H1 (cell line): ENCODE data around the gene TMEM222. TPM values are rescaled to one million over a fixed set of nuclear protein-coding genes. Genes with fewer than 3 reads are reported as not detected.

ENCODE experiments used
- CTCF ChIA-PET: fragments of 300-600 bp; sonication (Branson Sonifier 250); formaldehyde crosslinking; loops from one replicate; lab custom pipeline; 2021; ENCODE audit not compliant: partially characterized antibody; lab: Charles Lee
- POLR2A ChIA-PET: fragments of 300-600 bp; sonication (Branson Sonifier 250); formaldehyde crosslinking; loops from one replicate; lab custom pipeline; 2021; ENCODE audit warnings: inconsistent platforms; ENCODE audit not compliant: partially characterized antibody; lab: Charles Lee
- DNase-seq, 2 experiments: peaks; one replicate each; pipeline versions ENCODE4 v3.0.0 to v3.0.0-alpha.2; 2010 to 2022; ENCODE audit warnings: low spot score in 2 of 2, low read depth in 1 of 2, mixed read lengths in 1 of 2
- FAIRE-seq: peaks from 2 replicates; lab custom pipeline; 2011; peaks lifted over from hg19 to GRCh38; lab: Jason Lieb, UNC
- H2AFZ ChIP-seq: 2 replicates; pipeline ENCODE4 v1.8.1; 2012; ENCODE audit warnings: low read length, inconsistent platforms
- H2AK5ac ChIP-seq: 2 replicates; pipeline ENCODE4 v1.6.1; 2013; ENCODE audit warnings: low read depth, low read length
- H2BK120ac ChIP-seq: replicated peaks from 2 replicates; pipeline ENCODE3; 2013; ENCODE audit warnings: low read depth, low read length, inconsistent platforms
- H2BK12ac ChIP-seq: 2 replicates; pipeline ENCODE4 v1.6.1; 2013; ENCODE audit warnings: low read depth, low read length
- H2BK15ac ChIP-seq: 2 replicates; pipeline ENCODE4 v1.6.1; 2013; ENCODE audit warnings: low read length
- H2BK20ac ChIP-seq: 2 replicates; pipeline ENCODE4 v1.6.1; 2013; ENCODE audit warnings: low read length
- H2BK5ac ChIP-seq: 2 replicates; pipeline ENCODE4 v1.6.1; 2013; ENCODE audit warnings: low read depth, low read length
- H3K14ac ChIP-seq: 2 replicates; pipeline ENCODE4 v1.6.1; 2013; ENCODE audit warnings: inconsistent platforms; ENCODE audit not compliant: insufficient read length
- H3K18ac ChIP-seq: 2 replicates; pipeline ENCODE4 v1.6.1; 2013; ENCODE audit warnings: low read length; ENCODE audit errors: extremely low read depth
- H3K23ac ChIP-seq: 2 replicates; pipeline ENCODE4 v1.6.1; 2013; ENCODE audit warnings: inconsistent platforms; ENCODE audit not compliant: insufficient read length
- H3K23me2 ChIP-seq: 2 replicates; pipeline ENCODE4 v1.6.1; 2013; ENCODE audit warnings: low read depth, low read length
- H3K27ac ChIP-seq: 2 replicates; pipeline ENCODE4 v1.6.1; 2011; ENCODE audit warnings: low read depth, low read length, inconsistent platforms
- H3K27me3 ChIP-seq, 4 experiments: replicated peaks in 1 of 4; 1 replicate in 1 of 4; 2 replicates in 3 of 4; pipeline versions ENCODE4 v1.6.1 to v1.8.1; 2011 to 2013; ENCODE audit warnings: low read length in 3 of 4, mild to moderate bottlenecking in 3 of 4, inconsistent platforms in 2 of 4, mixed read lengths in 2 of 4, moderate library complexity in 1 of 4; ENCODE audit not compliant: control insufficient read depth in 3 of 4, insufficient read depth in 3 of 4; ENCODE audit errors: extremely low read depth in 1 of 4
- H3K36me3 ChIP-seq, 4 experiments: 2 replicates each; pipeline versions ENCODE4 v1.6.1 to v1.8.1; 2011 to 2013; ENCODE audit warnings: mild to moderate bottlenecking in 4 of 4, low read length in 3 of 4, moderate library complexity in 2 of 4, control low read depth in 1 of 4, inconsistent platforms in 1 of 4; ENCODE audit not compliant: insufficient read depth in 4 of 4, control insufficient read depth in 2 of 4
- H3K4ac ChIP-seq: replicated peaks from 2 replicates; pipeline ENCODE3; 2013; ENCODE audit warnings: low read length, low read depth, mixed read lengths, inconsistent platforms; ENCODE audit not compliant: insufficient read length
- H3K4me1 ChIP-seq, 4 experiments: replicated peaks in 1 of 4; 1 replicate in 1 of 4; 2 replicates in 3 of 4; pipeline versions ENCODE4 v1.6.1 to v1.8.1; 2011 to 2013; ENCODE audit warnings: low read length in 3 of 4, inconsistent platforms in 2 of 4, mixed read lengths in 1 of 4; ENCODE audit not compliant: insufficient read depth in 4 of 4, control insufficient read depth in 3 of 4
- H3K4me2 ChIP-seq, 2 experiments: 2 replicates each; pipeline versions ENCODE4 v1.6.1 to v1.8.1; 2011 to 2013; ENCODE audit warnings: low read depth in 2 of 2, low read length in 2 of 2, control low read depth in 1 of 2, inconsistent platforms in 1 of 2, mild to moderate bottlenecking in 1 of 2; ENCODE audit not compliant: insufficient read depth in 1 of 2
- H3K4me3 ChIP-seq, 4 experiments: fragments of 200-600, 300-600 bp in 1 of 4; sonication (generic), shearing (Covaris generic), sonication (Bioruptor Twin) in 1 of 4; 2 replicates each; pipeline versions ENCODE4 v1.5.1 to v1.8.1; 2011 to 2016; ENCODE audit warnings: low read length in 4 of 4, low read depth in 3 of 4, control low read depth in 2 of 4, inconsistent platforms in 2 of 4, mild to moderate bottlenecking in 2 of 4, mixed read lengths in 1 of 4, moderate library complexity in 1 of 4; ENCODE audit not compliant: insufficient read depth in 2 of 4; ENCODE audit errors: extremely low read depth in 1 of 4
- H3K56ac ChIP-seq: replicated peaks from 2 replicates; pipeline ENCODE3; 2013; ENCODE audit warnings: low read depth, mild to moderate bottlenecking, mixed read lengths, low read length, inconsistent platforms; ENCODE audit not compliant: insufficient read length
- H3K79me1 ChIP-seq: 2 replicates; pipeline ENCODE4 v1.6.1; 2013; ENCODE audit warnings: low read depth, low read length, control low read depth
- H3K79me2 ChIP-seq, 2 experiments: 2 replicates each; pipeline versions ENCODE4 v1.6.1 to v1.8.1; 2012 to 2013; ENCODE audit warnings: low read length in 2 of 2, mild to moderate bottlenecking in 2 of 2, inconsistent platforms in 1 of 2; ENCODE audit not compliant: insufficient read depth in 2 of 2, control insufficient read depth in 1 of 2
- H3K9ac ChIP-seq, 4 experiments: replicated peaks in 1 of 4; 1 replicate in 1 of 4; 2 replicates in 3 of 4; pipeline versions ENCODE4 v1.6.1 to v1.8.1; 2011 to 2013; ENCODE audit warnings: low read depth in 3 of 4, low read length in 3 of 4, control low read depth in 2 of 4, mild to moderate bottlenecking in 2 of 4, moderate library complexity in 2 of 4, inconsistent platforms in 1 of 4; ENCODE audit errors: extremely low read depth in 1 of 4
- H3K9me3 ChIP-seq, 2 experiments: 2 replicates each; pipeline versions ENCODE4 v1.6.1 to v1.8.1; 2012 to 2013; ENCODE audit warnings: mild to moderate bottlenecking in 2 of 2, moderate library complexity in 2 of 2, control low read depth in 1 of 2, inconsistent platforms in 1 of 2, low read depth in 1 of 2, low read length in 1 of 2, mixed read lengths in 1 of 2; ENCODE audit not compliant: insufficient read depth in 2 of 2
- H4K20me1 ChIP-seq, 2 experiments: replicated peaks in 1 of 2; 2 replicates each; pipeline versions ENCODE3 to v1.8.1; 2011 to 2013; ENCODE audit warnings: inconsistent platforms in 2 of 2, low read length in 2 of 2, mild to moderate bottlenecking in 1 of 2; ENCODE audit not compliant: insufficient read depth in 2 of 2, control insufficient read depth in 1 of 2
- H4K5ac ChIP-seq: 2 replicates; pipeline ENCODE4 v1.6.1; 2013; ENCODE audit warnings: low read length, low read depth, mixed read lengths, inconsistent platforms; ENCODE audit not compliant: insufficient read length
- H4K8ac ChIP-seq: 2 replicates; pipeline ENCODE4 v1.8.0; 2013; ENCODE audit warnings: mild to moderate bottlenecking, moderate library complexity, low read length, inconsistent platforms; ENCODE audit not compliant: insufficient read depth; ENCODE audit errors: extremely low read depth
- H4K91ac ChIP-seq: replicated peaks from 2 replicates; pipeline ENCODE3; 2013; ENCODE audit warnings: low read length, mixed read lengths, inconsistent platforms; ENCODE audit not compliant: insufficient read length
- CEBPB ChIP-seq: IDR thresholded peaks from 2 replicates; pipeline ENCODE4 v1.6.1; 2012; ENCODE audit warnings: low read depth, low read length
- CTCF ChIP-seq, 3 experiments: IDR thresholded peaks; 1 replicate in 2 of 3; 2 replicates in 1 of 3; pipeline versions ENCODE4 v1.5.1 to v1.6.1; 2011; ENCODE audit warnings: low read length in 3 of 3, mild to moderate bottlenecking in 3 of 3, inconsistent platforms in 2 of 3, low read depth in 1 of 3, moderate library complexity in 1 of 3; ENCODE audit not compliant: insufficient read depth in 1 of 3; ENCODE audit errors: control extremely low read depth in 1 of 3
- FOSL1 ChIP-seq: IDR thresholded peaks from 2 replicates; pipeline ENCODE4 v1.6.1; 2011; ENCODE audit warnings: mild to moderate bottlenecking, low read depth, low read length, moderate library complexity; ENCODE audit not compliant: insufficient read depth
- GABPA ChIP-seq: IDR thresholded peaks from 2 replicates; pipeline ENCODE4 v1.6.1; 2011; ENCODE audit warnings: mild to moderate bottlenecking, low read length, moderate library complexity, borderline replicate concordance; ENCODE audit not compliant: insufficient read depth
- HDAC6 ChIP-seq: IDR thresholded peaks from one replicate; pipeline ENCODE4 v1.7.1; 2012; ENCODE audit warnings: low read depth, mild to moderate bottlenecking, inconsistent platforms, low read length, moderate library complexity
- KDM4A ChIP-seq: IDR thresholded peaks from one replicate; pipeline ENCODE4 v1.7.1; 2012; ENCODE audit warnings: low read depth, mild to moderate bottlenecking, moderate library complexity, low read length, inconsistent platforms; ENCODE audit not compliant: severe bottlenecking
- MAFK ChIP-seq: IDR thresholded peaks from 2 replicates; pipeline ENCODE4 v1.6.1; 2012; ENCODE audit warnings: low read depth, mild to moderate bottlenecking, improper control_type of control experiment, low read length
- NANOG ChIP-seq: IDR thresholded peaks from 2 replicates; pipeline ENCODE4 v1.6.1; 2011; ENCODE audit warnings: low read length, low read depth, mild to moderate bottlenecking, inconsistent platforms; ENCODE audit not compliant: insufficient read depth, poor library complexity, severe bottlenecking
- PHF8 ChIP-seq: fragments of 200-600 bp; sonication (generic); conservative IDR thresholded peaks from 2 replicates; pipeline ENCODE4 v1.7.1; 2012; ENCODE audit warnings: low read depth, mild to moderate bottlenecking, inconsistent platforms, low read length, moderate library complexity
- TEAD4 ChIP-seq: IDR thresholded peaks from 2 replicates; pipeline ENCODE4 v1.6.1; 2012; ENCODE audit warnings: low read depth, low read length, inconsistent platforms, mixed read lengths
- WGBS, 2 experiments: shearing (Covaris generic) in 1 of 2; methylation state at CpG; one replicate each; pipeline versions ENCODE4 v1.1.6 to v1.1.7; 2013 to 2015; ENCODE audit warnings: low lambda C conversion rate in 2 of 2, mixed read lengths in 2 of 2, inconsistent platforms in 1 of 2, low coverage in 1 of 2, missing lambda C conversion rate in 1 of 2; ENCODE audit not compliant: insufficient replicate concordance in 2 of 2, insufficient coverage in 1 of 2, insufficient read length in 1 of 2; ENCODE audit errors: extremely low coverage in 1 of 2, missing lambda C conversion rate in 1 of 2; 5-methylcytosine and 5-hydroxymethylcytosine counted together
- polyA plus RNA-seq, 7 experiments: library from polyadenylated mRNA; depleted of rRNA in 3 of 7; stranded (reverse) in 5 of 7; unstranded in 2 of 7; fragments of >200 nt in 5 of 7; fragments of 200-250 nt in 2 of 7; gene quantifications; 1 replicate in 5 of 7; 2 replicates in 1 of 7; 4 replicates in 1 of 7; pipeline versions ENCODE4 v1.2.1 to v1.2.3, GENCODE V29; 2011 to 2013; ENCODE audit warnings: missing spikeins in 2 of 7, mixed read lengths in 2 of 7
- total RNA-seq: library from RNA; stranded (reverse); fragmentation: NEBNext Ultra II Directional; extraction: Animal tissue kit (Norgen Biotek cat#: 25700); gene quantifications from 2 replicates; pipeline ENCODE4 v1.2.1, GENCODE V29; 2021

The TMEM222 gene
- total and polyA plus RNA-seq, 2 of the 8 experiments (the other 6 are each of a cell fraction or from before 2014, with no cell fraction given), result 27.0 to 51.8 TPM

- no peaks in the 10 kb centered on the region for H3K23me2 ChIP-seq
- FAIRE-seq (no peak), DNase-seq (no peak)
- no peak overlapping the region for H3K56ac ChIP-seq
- no peak overlapping the region for H3K4me2 ChIP-seq
- no peak overlapping the region for H3K14ac ChIP-seq
- no peaks in the 10 kb centered on the region; a peak in 1 of 8 replicates for H3K36me3 ChIP-seq
- no peak overlapping the region for H2AK5ac ChIP-seq
- no peak overlapping the region for H3K23ac ChIP-seq
- no peaks in the 10 kb centered on the region for H3K79me1 ChIP-seq
- no peak overlapping the region for H2BK20ac ChIP-seq
- H2BK120ac ChIP-seq, result no peak overlapping the region
- H2BK15ac ChIP-seq, result no peak overlapping the region
- H3K18ac ChIP-seq, result no peak overlapping the region
- no peak overlapping the region for H4K5ac ChIP-seq
- no peak overlapping the region for H4K91ac ChIP-seq
- CTCF ChIA-PET, result interaction anchor here (0.7 to 9.2 kb wide), 26 partner anchors 8 to 404 kb away, joined by 3 to 132 read pairs (median 4); no protein-coding TSS in a partner anchor
- H3K4me1 ChIP-seq, result no peaks in the 10 kb centered on the region
- H3K4ac ChIP-seq, result no peak overlapping the region
- H3K4me3 ChIP-seq, result no peak overlapping the region
- no peaks in the 10 kb centered on the region for H4K20me1 ChIP-seq
- H4K8ac ChIP-seq, result no peak overlapping the region
- H2AFZ ChIP-seq, result no peak overlapping the region
- POLR2A ChIA-PET, result interaction anchor here (1.3 kb wide), 2 partner anchors 9 to 131 kb away, joined by 3 to 4 read pairs; no protein-coding TSS in a partner anchor
- H3K27ac ChIP-seq, result no peak overlapping the region
- H3K9me3 ChIP-seq, result peaks cover 0 to 4% of the 10 kb centered on the region in 2 experiments; a peak in 1 of 4 replicates
- no peak overlapping the region for H2BK5ac ChIP-seq
- 93% methylated on average over 1 of the region's 2 CpGs; no CpG with 5 or more reads in 1 of the 2 experiments for WGBS, 2 experiments
- no peak overlapping the region for H3K9ac ChIP-seq
- H3K79me2 ChIP-seq, result no peaks in the 10 kb centered on the region
- no peak overlapping the region for H2BK12ac ChIP-seq
- H3K27me3 ChIP-seq, result no peaks in the 10 kb centered on the region
- TF ChIP-seq NANOG, result no peak
- TF ChIP-seq HDAC6, result no peak
- no peak for TF ChIP-seq TEAD4
- no peak for TF ChIP-seq FOSL1
- no peak for TF ChIP-seq KDM4A
- TF ChIP-seq PHF8, result no peak
- no peak for TF ChIP-seq CTCF (IDR thresholded peaks at IDR 0.05; ENCODE audit: control extremely low read depth in 1 of 3, insufficient read depth in 1 of 3, low read depth in 1 of 3, low read length in 3 of 3)
- no peak for TF ChIP-seq MAFK
- TF ChIP-seq GABPA, result no peak
- no peak for TF ChIP-seq CEBPB
Observed at GRCh38 chr1:27285274-27285660, 36.7 kb upstream of the TMEM222 start.
